ENCODE measurements around the gene CDIP1.
"Not testable (repeated sequence)": the region's sequence is repeated elsewhere in the genome, so short reads cannot be mapped to it uniquely, and the experiment has no call there.

CDIP1 gene

DNA sequence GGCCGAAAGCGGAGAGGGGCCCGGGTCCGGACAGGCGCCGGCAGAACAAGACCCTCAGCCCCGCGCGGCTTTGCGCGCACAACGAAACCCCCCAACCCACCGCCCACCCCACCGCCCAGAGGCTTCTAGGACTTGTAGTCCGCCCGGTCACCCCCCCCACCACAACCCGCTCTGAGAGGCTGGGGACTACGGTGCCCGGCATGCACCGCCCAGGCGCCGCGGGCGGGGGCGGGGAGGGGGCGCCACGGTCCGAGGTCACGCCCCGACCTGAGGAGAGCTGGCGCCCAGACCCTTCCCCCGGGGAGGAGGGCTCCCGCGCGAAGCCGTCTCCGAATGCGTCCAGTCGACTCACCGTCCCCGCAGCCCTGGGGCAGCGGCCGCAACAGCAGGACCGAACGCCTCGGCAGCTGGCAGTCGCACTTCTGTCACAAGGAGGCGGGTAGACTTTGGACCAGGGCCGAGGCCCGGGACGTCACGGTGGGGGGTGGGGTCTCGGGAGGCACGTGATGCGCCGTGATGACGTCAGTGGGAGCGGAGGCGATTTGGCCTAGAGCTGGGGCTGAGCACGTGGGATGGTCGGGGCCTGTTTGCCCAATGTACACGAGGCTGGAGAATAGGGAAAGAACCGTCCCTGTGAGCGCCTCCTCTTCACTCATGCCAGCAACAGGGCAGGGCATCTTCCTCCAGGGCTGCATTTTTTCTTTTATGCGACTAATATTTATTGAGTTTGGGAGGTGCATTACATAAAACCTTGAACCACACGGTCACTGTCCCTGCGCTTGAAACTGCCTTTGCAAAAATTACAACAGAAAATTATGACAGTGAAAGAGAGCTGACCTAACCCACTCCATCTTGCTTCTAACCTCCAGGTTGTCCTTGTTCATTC is at the start of gene CDIP1:
Gene CDIP1, minus strand, starts transcription at position 424 of the 886 bp plus-strand sequence. CDS start 24,643 bp downstream, outside the sequence.
- peak; percentile 92 for DNase-seq (ENCODE audit: low read depth)

- no peak for DNase-seq (ENCODE audit: low read depth)
Measured at GRCh38 chr16:4586291-4586690, 47.7 kb upstream of the CDIP1 start.

- no peak for DNase-seq (ENCODE audit: low read depth)
Measured at GRCh38 chr16:4583906-4584305, 45.3 kb upstream of the CDIP1 start.

- DNase-seq (ENCODE audit: low read depth): no peak
Measured at GRCh38 chr16:4580250-4580649, 41.7 kb upstream of the CDIP1 start.

GRCh38 chr16:4578961-4579530 is 40.5 kb upstream of the CDIP1 start:
- DNase-seq (ENCODE audit: low read depth): no peak

- no peak for DNase-seq (ENCODE audit: low read depth)
Measured at GRCh38 chr16:4576008-4576407, 37.4 kb upstream of the CDIP1 start.

DNA sequence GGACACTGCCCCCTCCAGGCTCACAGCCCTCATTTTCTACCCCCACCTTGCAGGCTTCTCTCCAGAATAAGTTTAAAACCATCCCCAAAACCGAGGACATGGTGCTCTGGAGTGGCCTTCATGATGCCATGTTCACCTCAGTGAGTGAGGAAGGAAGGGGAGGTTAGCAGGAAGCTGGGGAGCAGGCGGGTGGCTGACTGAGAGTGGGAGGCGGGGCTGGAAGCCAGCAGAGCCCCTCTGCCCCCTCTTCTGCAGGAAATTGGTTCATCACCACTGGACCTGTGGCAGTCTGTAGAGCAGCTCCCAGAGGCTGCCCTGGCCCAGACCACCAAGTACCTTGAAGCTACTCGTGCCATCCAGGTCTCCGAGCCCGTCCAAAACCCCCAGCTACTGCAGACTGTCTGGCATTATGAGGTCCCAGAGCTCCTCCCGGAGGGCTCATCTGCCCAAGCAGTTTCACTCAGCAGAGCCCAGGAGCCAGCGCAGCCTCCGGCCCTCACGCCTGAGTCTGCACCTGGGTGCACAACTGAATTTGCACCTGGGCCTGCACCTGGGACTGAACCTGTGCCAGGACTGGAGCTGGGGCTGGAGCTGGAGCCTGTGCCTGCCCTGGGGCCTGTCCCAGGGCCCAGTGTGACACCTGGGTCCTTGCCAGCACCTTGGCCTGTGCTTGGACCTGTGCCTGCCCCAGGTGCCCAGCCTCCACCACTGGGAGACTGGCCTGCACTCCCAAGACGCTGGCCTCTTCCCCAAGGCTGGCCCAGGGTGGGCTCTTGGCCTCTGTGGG is 36.5 kb upstream of the CDIP1 start:
- no peak for DNase-seq (ENCODE audit: low read depth)

GRCh38 chr16:4573926-4574325 is 35.4 kb upstream of the CDIP1 start:
- DNase-seq (ENCODE audit: low read depth): not testable (repeated sequence)

- DNase-seq (ENCODE audit: low read depth): no peak
Measured at GRCh38 chr16:4572715-4573114, 34.1 kb upstream of the CDIP1 start.

DNA sequence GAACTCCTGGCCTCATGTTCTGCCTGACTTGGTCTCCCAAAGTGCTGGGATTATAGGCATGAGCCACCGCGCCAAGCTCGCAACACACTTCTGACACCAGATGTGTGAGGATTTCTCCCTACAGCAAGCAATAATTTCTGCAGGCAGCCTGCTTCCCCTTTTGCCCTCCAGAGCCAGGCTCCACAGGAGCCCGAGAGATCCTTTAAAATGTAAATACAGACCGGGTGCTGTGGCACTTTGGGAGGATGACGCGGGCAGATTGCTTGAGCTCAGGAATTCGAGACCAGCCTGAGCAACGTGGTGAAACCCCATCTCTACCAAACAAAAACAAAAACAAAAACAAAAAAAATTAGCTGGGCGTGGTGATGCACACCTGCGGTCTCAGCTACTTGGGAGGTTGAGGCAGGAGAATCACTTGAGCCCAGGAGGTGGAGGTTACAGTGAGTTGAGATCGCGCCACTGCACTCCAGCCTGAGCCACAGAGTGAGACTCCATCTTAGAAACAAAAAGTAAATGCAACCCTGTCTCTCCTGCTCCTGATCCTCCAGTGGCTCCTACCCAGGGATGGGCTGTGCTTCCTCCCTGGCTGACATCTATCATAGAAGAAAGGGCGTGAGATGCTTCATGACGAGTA is 32.2 kb upstream of the CDIP1 start:
- DNase-seq (ENCODE audit: low read depth): no peak

GRCh38 chr16:4570086-4570485 is 31.5 kb upstream of the CDIP1 start:
- DNase-seq (ENCODE audit: low read depth): no peak

GRCh38 chr16:4566144-4566543 is 27.6 kb upstream of the CDIP1 start:
- DNase-seq (ENCODE audit: low read depth): no peak

DNA sequence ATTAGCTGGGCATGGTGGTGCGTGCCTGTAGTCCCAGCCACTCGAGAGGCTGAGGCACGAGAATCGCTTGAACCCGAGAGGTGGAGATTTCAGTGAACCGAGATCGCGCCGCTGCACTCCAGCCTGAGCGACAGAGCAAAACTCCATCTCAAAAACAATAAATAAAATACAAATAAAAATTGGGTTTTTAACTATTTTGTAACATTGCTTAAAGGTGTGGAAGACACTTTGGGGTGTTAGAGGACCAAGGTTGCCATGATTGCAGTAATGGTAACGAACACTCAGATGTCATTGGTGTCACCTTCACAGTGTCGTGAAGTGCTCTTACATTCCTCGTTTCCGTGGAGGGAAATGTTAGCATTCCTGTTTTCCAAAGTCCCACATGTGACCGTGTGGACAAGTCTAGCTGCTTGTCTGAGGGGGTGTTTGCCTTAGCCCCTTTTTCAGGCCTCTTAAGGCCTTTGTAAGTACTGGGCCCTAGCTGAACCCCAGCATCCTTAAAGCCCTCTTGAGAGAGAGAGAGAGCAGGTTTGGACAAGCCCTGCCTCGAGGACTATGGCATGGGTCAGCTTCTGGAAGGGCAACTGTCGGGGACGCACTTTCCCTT is 26.2 kb upstream of the CDIP1 start:
- no peak for DNase-seq (ENCODE audit: low read depth)

DNA sequence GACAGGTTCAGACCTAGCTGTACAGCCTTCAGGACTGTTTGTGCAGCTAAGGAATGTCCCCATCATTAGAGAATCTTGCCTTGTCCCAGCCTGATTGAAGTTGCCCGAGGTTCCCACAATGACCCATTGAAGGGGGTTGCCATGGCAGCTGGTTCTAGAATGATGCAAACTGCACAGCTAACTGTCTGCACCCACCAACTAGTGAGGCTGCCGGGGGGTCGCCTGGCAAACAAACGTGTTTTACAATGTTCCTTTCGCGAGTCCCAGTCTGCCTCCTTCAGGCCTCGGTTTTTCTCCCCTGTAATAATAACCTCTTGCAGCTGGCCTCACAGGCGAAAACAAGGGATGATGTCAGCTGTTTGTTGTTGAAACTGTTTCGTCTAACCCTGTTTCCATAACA is 23.0 kb upstream of the CDIP1 start:
- DNase-seq (ENCODE audit: low read depth): no peak

DNA sequence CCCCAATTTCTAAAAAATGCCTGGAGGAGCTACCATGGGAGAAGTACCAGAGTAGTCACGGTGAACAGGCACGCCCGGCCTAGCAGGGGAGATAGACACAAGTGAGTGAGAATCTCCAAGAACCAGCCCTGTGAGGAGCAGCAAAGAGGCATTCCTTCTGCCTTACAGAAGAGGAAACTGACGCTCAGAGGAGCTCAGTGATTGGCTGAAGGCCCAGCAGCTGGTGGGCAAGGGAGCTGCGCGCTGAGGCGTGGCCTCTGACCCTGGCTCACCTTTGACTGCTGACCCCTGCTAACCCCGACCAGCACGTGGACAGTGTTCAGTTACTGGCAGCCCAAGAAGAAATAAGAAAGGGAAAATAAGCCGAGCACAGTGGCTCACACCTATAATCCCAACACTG is 19.4 kb upstream of the CDIP1 start:
- DNase-seq (ENCODE audit: low read depth): no peak

DNA sequence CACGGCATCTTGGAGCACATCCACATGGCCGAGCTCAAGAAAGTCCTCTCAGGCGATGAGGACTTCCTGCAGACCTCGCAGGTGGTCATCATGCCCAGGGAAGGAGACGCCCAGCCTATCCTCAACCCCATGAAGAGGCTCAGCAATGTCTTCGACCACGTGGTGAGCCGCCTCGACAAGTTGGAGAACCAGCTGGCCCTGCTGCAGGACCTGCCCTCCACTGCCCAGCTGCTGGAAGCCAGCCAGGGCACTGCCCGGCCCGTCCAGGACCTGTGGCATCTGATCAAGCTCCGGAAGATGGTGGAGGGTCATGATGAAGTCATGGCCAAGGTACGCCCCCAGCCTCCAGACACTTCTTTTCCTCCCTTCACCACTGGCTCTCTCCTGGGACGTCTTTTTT is 18.0 kb upstream of the CDIP1 start:
- DNase-seq (ENCODE audit: low read depth): no peak

- no peak for DNase-seq (ENCODE audit: low read depth)
Measured at GRCh38 chr16:4556112-4556511, 17.5 kb upstream of the CDIP1 start, which contains the start of gene C16orf96. Gene C16orf96 (plus strand): TSS chr16:4556340. CDS start chr16:4556490, 150 bp downstream.

GRCh38 chr16:4552541-4552940 is 14.0 kb upstream of the CDIP1 start:
- DNase-seq (ENCODE audit: low read depth): no peak

GRCh38 chr16:4550591-4550990 is 12.0 kb upstream of the CDIP1 start:
- no peak for DNase-seq (ENCODE audit: low read depth)

DNA sequence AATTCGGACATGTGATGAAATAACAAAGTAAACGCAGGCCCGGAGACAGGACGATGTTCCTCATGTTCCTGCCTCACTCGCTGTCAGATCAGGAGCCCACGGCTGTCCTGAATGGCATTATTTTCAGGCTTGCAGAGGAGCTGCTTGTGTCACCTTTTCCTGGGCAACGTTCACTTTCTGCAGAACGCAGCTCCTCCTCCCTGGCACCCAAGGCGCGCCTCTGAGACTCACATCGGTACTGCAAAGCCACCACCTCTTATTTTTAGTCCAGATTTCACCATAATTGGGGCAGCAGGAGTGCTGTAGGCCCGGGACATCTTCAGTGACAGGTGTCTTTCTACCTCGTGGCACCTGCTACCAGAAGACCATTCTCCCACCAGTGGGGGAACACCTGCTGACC is 9.6 kb upstream of the CDIP1 start:
- no peak for DNase-seq (ENCODE audit: low read depth)

DNA sequence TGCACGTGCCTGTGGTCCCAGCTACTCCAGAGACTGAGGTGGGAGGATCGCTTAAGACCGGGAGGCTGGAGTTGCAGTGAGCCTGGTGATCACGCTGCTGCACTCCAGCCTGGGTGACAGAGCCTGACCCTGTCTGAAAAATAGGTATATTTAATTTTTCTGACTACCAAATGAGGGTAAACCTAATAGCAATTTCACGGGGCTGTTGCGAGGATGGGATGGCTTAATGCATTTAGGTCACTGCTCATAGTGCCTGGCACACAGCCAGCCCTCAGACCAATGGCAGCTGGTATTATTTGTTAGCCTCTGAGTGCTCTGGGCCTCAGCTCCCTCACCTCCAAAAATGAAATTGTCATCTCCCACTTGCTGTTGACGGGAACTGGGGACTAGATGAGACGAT is 5.9 kb upstream of the CDIP1 start:
- DNase-seq (ENCODE audit: low read depth): no peak
